Esophagus muscularis mucosa (tissue), 4 donors: ENCODE measurements around the gene RAB11A. TPM values are rescaled to one million over a fixed set of nuclear protein-coding genes. Genes with fewer than 3 reads are reported as not detected.
A peak's percentile ranks its signal among the peaks of the same experiment; 100 is the strongest.

Source experiments
- DNase-seq: peaks from one replicate; pipeline ENCODE4 v3.0.0-alpha.2; 2017; ENCODE audit errors: extremely low spot score
- H3K27ac ChIP-seq, 4 donors: fragments of 200-600 bp; sonication (generic); replicated peaks in 1 of 4; 1 replicate in 3 of 4; 2 replicates in 1 of 4; pipeline ENCODE4 v1.5.1; 2016 to 2019; ENCODE audit warnings: mild to moderate bottlenecking in 1 of 4
- H3K27me3 ChIP-seq, 4 donors: fragments of 200-600 bp; sonication (generic); one replicate each; pipeline versions ENCODE4 v1.5.1 to v1.6.0; 2016 to 2019
- H3K36me3 ChIP-seq, 4 donors: fragments of 200-600 bp; sonication (generic); one replicate each; pipeline ENCODE4 v1.5.1; 2016 to 2019
- H3K4me1 ChIP-seq, 4 donors: fragments of 200-600 bp; sonication (generic); one replicate each; pipeline ENCODE4 v1.5.1; 2016 to 2019
- H3K4me3 ChIP-seq, 4 donors: fragments of 200-600 bp; sonication (generic); 1 replicate in 2 of 4; 2 replicates in 2 of 4; pipeline ENCODE4 v1.5.1; 2016 to 2019; ENCODE audit warnings: mild to moderate bottlenecking in 4 of 4, moderate library complexity in 1 of 4
- H3K9me3 ChIP-seq, 4 donors: fragments of 200-600 bp; sonication (generic); 1 replicate in 3 of 4; 2 replicates in 1 of 4; pipeline ENCODE4 v1.5.1; 2016 to 2019
- EP300 ChIP-seq: sonication (generic); formaldehyde crosslinking; IDR thresholded peaks from one replicate; pipeline ENCODE4 v1.6.1; 2017; ENCODE audit warnings: antibody characterized with exemption
- POLR2A ChIP-seq: fragments of 450-650 bp; IDR thresholded peaks from one replicate; pipeline ENCODE4 v1.6.1; 2017; ENCODE audit warnings: antibody characterized with exemption, moderate library complexity, mild to moderate bottlenecking, low read depth
- POLR2AphosphoS5 ChIP-seq, 2 donors: sonication (generic); formaldehyde crosslinking; IDR thresholded peaks; one replicate each; pipeline ENCODE4 v1.6.1; 2017; ENCODE audit warnings: antibody characterized with exemption in 2 of 2
- WGBS: methylation state at CpG from one replicate; pipeline ENCODE4 v1.1.5; 2018; 5-methylcytosine and 5-hydroxymethylcytosine counted together
- intact Hi-C: fragments of 100-400 bp; cut with DNase I; formaldehyde crosslinking; loops from one replicate; pipeline ENCODE4 v1.15.1; 2023
- total RNA-seq, 4 donors: library from RNA; depleted of rRNA; stranded (reverse); fragments of >200 nt; gene quantifications; one replicate each; pipeline versions ENCODE4 v1.1.0 to v1.2.1, GENCODE V29; 2016
- TF ChIP-seq, protein P1 (sequence below), 3 experiments: fragments of 200-600 bp in 2 of 3; fragments of 450-650 bp in 1 of 3; sonication (generic) in 2 of 3; IDR thresholded peaks; one replicate each; pipeline ENCODE4 v1.5.1; 2017 to 2019; ENCODE audit warnings: antibody characterized with exemption in 3 of 3, mild to moderate bottlenecking in 2 of 3, moderate library complexity in 1 of 3

RAB11A gene
- total RNA-seq, 4 donors from 2014 or later = 51.9 to 134 (median 122) TPM

- H3K4me3 ChIP-seq = no peak overlapping the region
- WGBS = 51% methylated on average over 4 of the region's 4 CpGs
Measured at GRCh38 chr15:65835447-65835846, 33.8 kb upstream of the RAB11A start.

DNA sequence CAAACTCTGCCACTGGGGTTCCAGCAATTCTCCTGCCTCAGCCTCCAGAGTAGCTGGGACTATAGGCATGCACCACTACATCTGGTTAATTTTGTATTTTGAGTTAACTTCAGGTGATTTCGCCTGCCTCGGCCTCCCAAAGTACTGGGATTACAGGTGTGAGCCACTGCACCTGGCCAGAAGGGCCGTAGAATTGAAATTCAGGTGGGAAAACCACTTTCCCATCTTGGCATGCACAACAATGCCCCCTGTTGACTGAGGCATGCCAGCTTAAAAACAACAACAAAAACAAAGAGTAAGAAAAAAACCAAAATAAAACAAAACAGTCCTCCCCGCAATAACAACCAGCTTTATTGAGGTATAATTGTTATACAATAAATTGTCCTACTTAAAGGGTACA is 32.6 kb upstream of the RAB11A start:
- Histone ChIP-seq H3K9me3 (no peaks in the 10 kb centered on the region), H3K27me3 (no peaks in the 10 kb centered on the region), H3K27ac (no peak overlapping the region), H3K4me1 (peaks cover 23 to 28% (median 26%) of the 10 kb centered on the region in 4 donors), H3K36me3 (no peaks in the 10 kb centered on the region), H3K4me3 (no peak overlapping the region)
- DNase-seq = no peak
- intact Hi-C loops = no loop called here
- 93% methylated on average over 4 of the region's 4 CpGs for WGBS
- TF ChIP-seq, protein P1, sequence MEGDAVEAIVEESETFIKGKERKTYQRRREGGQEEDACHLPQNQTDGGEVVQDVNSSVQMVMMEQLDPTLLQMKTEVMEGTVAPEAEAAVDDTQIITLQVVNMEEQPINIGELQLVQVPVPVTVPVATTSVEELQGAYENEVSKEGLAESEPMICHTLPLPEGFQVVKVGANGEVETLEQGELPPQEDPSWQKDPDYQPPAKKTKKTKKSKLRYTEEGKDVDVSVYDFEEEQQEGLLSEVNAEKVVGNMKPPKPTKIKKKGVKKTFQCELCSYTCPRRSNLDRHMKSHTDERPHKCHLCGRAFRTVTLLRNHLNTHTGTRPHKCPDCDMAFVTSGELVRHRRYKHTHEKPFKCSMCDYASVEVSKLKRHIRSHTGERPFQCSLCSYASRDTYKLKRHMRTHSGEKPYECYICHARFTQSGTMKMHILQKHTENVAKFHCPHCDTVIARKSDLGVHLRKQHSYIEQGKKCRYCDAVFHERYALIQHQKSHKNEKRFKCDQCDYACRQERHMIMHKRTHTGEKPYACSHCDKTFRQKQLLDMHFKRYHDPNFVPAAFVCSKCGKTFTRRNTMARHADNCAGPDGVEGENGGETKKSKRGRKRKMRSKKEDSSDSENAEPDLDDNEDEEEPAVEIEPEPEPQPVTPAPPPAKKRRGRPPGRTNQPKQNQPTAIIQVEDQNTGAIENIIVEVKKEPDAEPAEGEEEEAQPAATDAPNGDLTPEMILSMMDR (IDR thresholded peaks at IDR 0.05) = no peak
- no peak for TF ChIP-seq POLR2AphosphoS5 (IDR thresholded peaks at IDR 0.05)
- no peak for TF ChIP-seq POLR2A
- TF ChIP-seq EP300 = no peak

More at GRCh38 chr15:65835447-65835846, 33.8 kb upstream of the RAB11A start:
- no peaks in the 10 kb centered on the region for H3K36me3 ChIP-seq
- intact Hi-C loops = no loop called here
- H3K27me3 ChIP-seq = no peaks in the 10 kb centered on the region
- H3K27ac ChIP-seq = no peak overlapping the region
- no peaks in the 10 kb centered on the region for H3K9me3 ChIP-seq
- H3K4me1 ChIP-seq = peaks cover 23 to 30% (median 27%) of the 10 kb centered on the region in 4 donors
- no peak for TF ChIP-seq EP300
- TF ChIP-seq, protein P1 (IDR thresholded peaks at IDR 0.05) = no peak
- no peak for TF ChIP-seq POLR2A
- TF ChIP-seq POLR2AphosphoS5 (IDR thresholded peaks at IDR 0.05) = no peak
- DNase-seq = no peak

DNA sequence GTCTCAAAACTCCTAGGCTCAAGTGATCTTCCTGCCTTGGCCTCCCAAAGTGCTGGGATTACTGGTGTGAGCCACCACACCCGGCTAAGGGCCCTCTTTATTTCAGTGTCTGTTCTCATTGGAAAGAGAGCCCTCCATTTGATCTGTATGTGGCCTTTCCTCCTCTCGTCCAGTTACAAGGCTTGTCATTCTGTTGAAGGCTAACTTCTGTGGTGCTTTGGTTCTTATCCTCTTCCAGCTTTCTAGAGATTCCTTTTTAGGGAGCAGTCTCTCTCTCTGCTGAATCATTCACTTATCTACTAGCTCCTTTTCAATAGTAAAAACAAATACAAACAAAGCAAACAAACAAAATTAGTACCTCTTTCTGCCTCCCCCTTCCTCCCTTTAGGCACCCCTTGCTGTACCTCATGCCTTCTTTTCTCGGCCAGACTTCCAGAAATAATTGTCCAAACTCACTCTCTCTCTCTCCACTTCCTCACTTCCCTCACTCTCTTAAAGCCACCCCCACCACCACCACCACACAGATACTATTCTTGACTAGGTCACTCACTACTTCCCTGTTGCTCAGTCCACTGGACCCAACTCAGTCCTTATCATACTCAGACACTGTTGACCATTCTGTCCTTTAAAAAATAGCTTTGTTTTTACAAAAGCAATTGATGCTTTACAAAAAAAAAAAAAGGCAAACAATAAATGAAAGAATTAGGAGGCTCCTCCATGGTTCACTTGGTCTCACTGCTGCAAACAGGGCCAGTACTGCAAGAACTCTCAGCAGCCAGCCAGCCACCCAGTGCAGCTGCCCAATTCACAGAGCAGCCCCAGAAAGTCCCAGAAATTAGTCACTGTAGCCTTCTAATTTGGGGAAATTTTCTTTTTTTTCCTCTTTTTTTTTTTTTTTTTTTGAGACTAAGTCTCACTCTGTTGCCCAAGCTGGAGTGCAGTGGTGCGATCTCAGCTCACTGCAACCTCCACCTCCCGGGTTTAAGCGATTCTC is 31.7 kb upstream of the RAB11A start:
- Histone ChIP-seq H3K9me3 (no peaks in the 10 kb centered on the region), H3K27me3 (no peaks in the 10 kb centered on the region), H3K27ac (peak overlapping the region in 1 of 4 donors; percentile 19), H3K4me1 (peaks cover 17 to 19% (median 19%) of the 10 kb centered on the region in 4 donors), H3K4me3 (no peak overlapping the region), H3K36me3 (no peaks in the 10 kb centered on the region)
- DNase-seq = no peak
- intact Hi-C loops = no loop called here
- no peak for TF ChIP-seq POLR2A
- TF ChIP-seq, protein P1 (IDR thresholded peaks at IDR 0.05) = no peak
- no peak for TF ChIP-seq EP300
- WGBS = 77% methylated on average over 6 of the region's 6 CpGs

- Histone ChIP-seq H3K27me3 (no peaks in the 10 kb centered on the region), H3K27ac (no peak overlapping the region), H3K4me1 (peaks cover 0 to under 1% (median under 1%) of the 10 kb centered on the region in 4 donors), H3K4me3 (no peak overlapping the region), H3K36me3 (no peaks in the 10 kb centered on the region), H3K9me3 (no peaks in the 10 kb centered on the region)
- intact Hi-C loops = no loop called here
- WGBS = 80% methylated on average over 5 of the region's 5 CpGs
- TF ChIP-seq EP300 = no peak
- no peak for TF ChIP-seq POLR2AphosphoS5 (IDR thresholded peaks at IDR 0.05)
- no peak for TF ChIP-seq POLR2A
- TF ChIP-seq, protein P1 (IDR thresholded peaks at IDR 0.05) = no peak
- DNase-seq = no peak
Measured at GRCh38 chr15:65839354-65839901, 29.9 kb upstream of the RAB11A start.
